ENCODE results near the gene USP11.
"Not testable (repeated sequence)": the region's sequence is repeated elsewhere in the genome, so short reads cannot be mapped to it uniquely, and the experiment has no call there.

USP11 gene

DNA sequence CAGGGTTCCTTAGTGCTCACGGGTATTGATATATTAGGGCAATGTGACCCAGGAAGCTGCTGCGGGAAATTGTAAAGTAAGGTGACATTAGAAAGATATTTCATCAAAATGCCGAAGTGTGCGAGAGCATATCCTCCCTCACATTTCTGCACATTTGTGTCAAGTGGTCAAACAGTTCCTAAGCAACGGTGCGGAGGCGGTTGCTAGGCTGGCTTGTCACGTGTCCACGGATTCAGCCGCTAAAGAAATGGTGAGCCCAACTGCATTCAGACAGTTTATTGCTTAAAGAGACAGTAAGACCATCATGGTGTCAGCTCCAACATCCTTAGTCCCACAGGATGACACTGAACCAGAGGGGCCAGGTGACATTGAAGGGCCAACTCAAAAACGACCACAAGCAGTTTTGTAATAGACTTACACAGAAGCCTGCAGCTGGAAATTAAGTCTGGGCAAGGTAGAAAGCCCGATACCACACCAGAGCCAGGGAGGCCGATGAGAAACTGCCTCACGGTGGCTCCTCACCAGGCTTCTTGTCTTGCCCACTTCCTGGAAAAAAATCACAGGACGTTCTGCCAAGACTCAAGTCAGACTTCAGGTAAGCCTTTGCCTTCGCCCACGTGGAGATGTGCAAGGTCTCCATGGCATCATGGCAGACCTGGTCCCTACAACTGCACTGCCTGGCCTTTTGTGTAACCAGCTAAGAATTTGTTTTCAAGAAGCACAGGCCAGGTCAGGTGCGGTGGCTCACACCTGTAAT lies 50.4 kb downstream of the USP11 start:
- H3K9me3 ChIP-seq (ENCODE audit: control insufficient read depth, insufficient read depth, low read depth, low read length): no peaks in the 10 kb centered on the region
- no peak overlapping the region for H3K4me3 ChIP-seq (ENCODE audit: low read depth, low read length)
- H3K27ac ChIP-seq (ENCODE audit: extremely low read depth, low read depth, low read length): no peak overlapping the region
- H3K36me3 ChIP-seq (ENCODE audit: control insufficient read depth in 2 of 2, insufficient read depth in 1 of 2, low read length in 2 of 2): no peaks in the 10 kb centered on the region
- POLR2A ChIA-PET: interaction anchor here (0.5 to 1.0 kb wide), 2 partner anchors 13 to 50 kb away, joined by 3 to 8 read pairs; no protein-coding TSS in a partner anchor
- no peak for TF ChIP-seq ZNF223 (tag by site-specific recombination; IDR thresholded peaks at IDR 0.05)
- TF ChIP-seq EGR2 (tag by site-specific recombination; IDR thresholded peaks at IDR 0.05; ENCODE audit: low read depth): 0 out of 2 replicates have a peak, but pooled peaks have one; percentile 6
- TF ChIP-seq, protein P1, sequence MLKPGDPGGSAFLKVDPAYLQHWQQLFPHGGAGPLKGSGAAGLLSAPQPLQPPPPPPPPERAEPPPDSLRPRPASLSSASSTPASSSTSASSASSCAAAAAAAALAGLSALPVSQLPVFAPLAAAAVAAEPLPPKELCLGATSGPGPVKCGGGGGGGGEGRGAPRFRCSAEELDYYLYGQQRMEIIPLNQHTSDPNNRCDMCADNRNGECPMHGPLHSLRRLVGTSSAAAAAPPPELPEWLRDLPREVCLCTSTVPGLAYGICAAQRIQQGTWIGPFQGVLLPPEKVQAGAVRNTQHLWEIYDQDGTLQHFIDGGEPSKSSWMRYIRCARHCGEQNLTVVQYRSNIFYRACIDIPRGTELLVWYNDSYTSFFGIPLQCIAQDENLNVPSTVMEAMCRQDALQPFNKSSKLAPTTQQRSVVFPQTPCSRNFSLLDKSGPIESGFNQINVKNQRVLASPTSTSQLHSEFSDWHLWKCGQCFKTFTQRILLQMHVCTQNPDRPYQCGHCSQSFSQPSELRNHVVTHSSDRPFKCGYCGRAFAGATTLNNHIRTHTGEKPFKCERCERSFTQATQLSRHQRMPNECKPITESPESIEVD (tag by site-specific recombination; IDR thresholded peaks at IDR 0.05): no peak
- TF ChIP-seq ZFHX2 (tag by site-specific recombination; conservative IDR thresholded peaks at IDR 0.05): peak; percentile 56; the same call in 1 of the 2 replicates
- TF ChIP-seq, protein P2, sequence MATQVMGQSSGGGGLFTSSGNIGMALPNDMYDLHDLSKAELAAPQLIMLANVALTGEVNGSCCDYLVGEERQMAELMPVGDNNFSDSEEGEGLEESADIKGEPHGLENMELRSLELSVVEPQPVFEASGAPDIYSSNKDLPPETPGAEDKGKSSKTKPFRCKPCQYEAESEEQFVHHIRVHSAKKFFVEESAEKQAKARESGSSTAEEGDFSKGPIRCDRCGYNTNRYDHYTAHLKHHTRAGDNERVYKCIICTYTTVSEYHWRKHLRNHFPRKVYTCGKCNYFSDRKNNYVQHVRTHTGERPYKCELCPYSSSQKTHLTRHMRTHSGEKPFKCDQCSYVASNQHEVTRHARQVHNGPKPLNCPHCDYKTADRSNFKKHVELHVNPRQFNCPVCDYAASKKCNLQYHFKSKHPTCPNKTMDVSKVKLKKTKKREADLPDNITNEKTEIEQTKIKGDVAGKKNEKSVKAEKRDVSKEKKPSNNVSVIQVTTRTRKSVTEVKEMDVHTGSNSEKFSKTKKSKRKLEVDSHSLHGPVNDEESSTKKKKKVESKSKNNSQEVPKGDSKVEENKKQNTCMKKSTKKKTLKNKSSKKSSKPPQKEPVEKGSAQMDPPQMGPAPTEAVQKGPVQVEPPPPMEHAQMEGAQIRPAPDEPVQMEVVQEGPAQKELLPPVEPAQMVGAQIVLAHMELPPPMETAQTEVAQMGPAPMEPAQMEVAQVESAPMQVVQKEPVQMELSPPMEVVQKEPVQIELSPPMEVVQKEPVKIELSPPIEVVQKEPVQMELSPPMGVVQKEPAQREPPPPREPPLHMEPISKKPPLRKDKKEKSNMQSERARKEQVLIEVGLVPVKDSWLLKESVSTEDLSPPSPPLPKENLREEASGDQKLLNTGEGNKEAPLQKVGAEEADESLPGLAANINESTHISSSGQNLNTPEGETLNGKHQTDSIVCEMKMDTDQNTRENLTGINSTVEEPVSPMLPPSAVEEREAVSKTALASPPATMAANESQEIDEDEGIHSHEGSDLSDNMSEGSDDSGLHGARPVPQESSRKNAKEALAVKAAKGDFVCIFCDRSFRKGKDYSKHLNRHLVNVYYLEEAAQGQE (tag by site-specific recombination; IDR thresholded peaks at IDR 0.05): no peak
- TF ChIP-seq ZNF544 (tag by site-specific recombination; IDR thresholded peaks at IDR 0.05): no peak
- TF ChIP-seq, protein P3, sequence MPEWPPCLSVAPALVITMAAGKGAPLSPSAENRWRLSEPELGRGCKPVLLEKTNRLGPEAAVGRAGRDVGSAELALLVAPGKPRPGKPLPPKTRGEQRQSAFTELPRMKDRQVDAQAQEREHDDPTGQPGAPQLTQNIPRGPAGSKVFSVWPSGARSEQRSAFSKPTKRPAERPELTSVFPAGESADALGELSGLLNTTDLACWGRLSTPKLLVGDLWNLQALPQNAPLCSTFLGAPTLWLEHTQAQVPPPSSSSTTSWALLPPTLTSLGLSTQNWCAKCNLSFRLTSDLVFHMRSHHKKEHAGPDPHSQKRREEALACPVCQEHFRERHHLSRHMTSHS (tag by site-specific recombination; IDR thresholded peaks at IDR 0.05): no peak
- no peak for TF ChIP-seq GLI4 (tag by site-specific recombination; IDR thresholded peaks at IDR 0.05)
- TF ChIP-seq ZFP37 (tag by site-specific recombination; IDR thresholded peaks at IDR 0.05): no peak
- TF ChIP-seq ZNF10 (tag by site-specific recombination; IDR thresholded peaks at IDR 0.05): no peak
- no peak for TF ChIP-seq ZSCAN30 (tag by site-specific recombination; IDR thresholded peaks at IDR 0.05)
- TF ChIP-seq, protein P4, sequence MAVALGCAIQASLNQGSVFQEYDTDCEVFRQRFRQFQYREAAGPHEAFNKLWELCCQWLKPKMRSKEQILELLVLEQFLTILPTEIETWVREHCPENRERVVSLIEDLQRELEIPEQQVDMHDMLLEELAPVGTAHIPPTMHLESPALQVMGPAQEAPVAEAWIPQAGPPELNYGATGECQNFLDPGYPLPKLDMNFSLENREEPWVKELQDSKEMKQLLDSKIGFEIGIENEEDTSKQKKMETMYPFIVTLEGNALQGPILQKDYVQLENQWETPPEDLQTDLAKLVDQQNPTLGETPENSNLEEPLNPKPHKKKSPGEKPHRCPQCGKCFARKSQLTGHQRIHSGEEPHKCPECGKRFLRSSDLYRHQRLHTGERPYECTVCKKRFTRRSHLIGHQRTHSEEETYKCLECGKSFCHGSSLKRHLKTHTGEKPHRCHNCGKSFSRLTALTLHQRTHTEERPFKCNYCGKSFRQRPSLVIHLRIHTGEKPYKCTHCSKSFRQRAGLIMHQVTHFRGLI (tag by site-specific recombination; IDR thresholded peaks at IDR 0.05): peak; percentile 92
- TF ChIP-seq MEIS1 (CRISPR knock-in tag; IDR thresholded peaks at IDR 0.05; ENCODE audit: borderline replicate concordance): no peak
- TF ChIP-seq MYNN (tag by site-specific recombination; IDR thresholded peaks at IDR 0.05; ENCODE audit: borderline replicate concordance): peak; percentile 72; the same call in 1 of the 2 replicates
- H3K4me1 ChIP-seq (ENCODE audit: control insufficient read depth, insufficient read depth, low read length): no peaks in the 10 kb centered on the region
- CTCF ChIA-PET: interaction anchor here (0.5 to 1.3 kb wide), 4 partner anchors 25 to 1871 kb away, joined by 3 to 5 read pairs (median 4); no protein-coding TSS in a partner anchor

DNA sequence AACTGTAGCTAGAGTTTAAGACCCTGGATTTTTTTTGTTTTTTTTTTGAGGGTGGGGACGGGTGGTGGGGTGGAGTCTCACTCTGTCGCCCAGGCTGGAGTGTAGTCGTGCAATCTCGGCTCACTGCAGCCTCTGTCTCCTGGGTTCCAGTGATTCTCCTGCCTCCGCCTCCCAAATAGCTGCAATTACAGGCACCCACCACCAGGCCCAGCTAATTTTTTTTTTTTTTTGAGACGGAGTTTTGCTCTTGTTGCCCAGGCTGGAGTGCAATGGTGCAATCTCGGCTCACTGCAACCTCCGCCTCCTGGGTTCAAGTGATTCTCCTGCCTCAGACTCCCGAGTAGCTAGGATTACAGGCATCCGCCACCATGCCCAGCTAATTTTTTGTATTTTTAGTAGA lies 51.8 kb downstream of the USP11 start:
- ChIA-PET CTCF (interaction anchor here (0.8 to 1.5 kb wide), 5 partner anchors 9 to 28 kb away, joined by 3 to 5 read pairs (median 5); no protein-coding TSS in a partner anchor), POLR2A (interaction anchor here (1.1 to 1.6 kb wide), 2 partner anchors 47 to 67 kb away, joined by 3 to 4 read pairs; no protein-coding TSS in a partner anchor)
- not testable (repeated sequence) for H3K4me1 ChIP-seq (ENCODE audit: control insufficient read depth, insufficient read depth, low read length); H3K27ac ChIP-seq (ENCODE audit: extremely low read depth, low read depth, low read length); H3K4me3 ChIP-seq (ENCODE audit: low read depth, low read length); H3K9me3 ChIP-seq (ENCODE audit: control insufficient read depth, insufficient read depth, low read depth, low read length); H3K36me3 ChIP-seq (ENCODE audit: control insufficient read depth in 2 of 2, insufficient read depth in 1 of 2, low read length in 2 of 2)
